Loucy (cell line): Measurements from ENCODE around the gene COP1.

Source experiments
- H2AFZ ChIP-seq: fragments of 200-600 bp; sonication (generic); 2 replicates; pipeline ENCODE4 v1.6.0; 2016; ENCODE audit warnings: antibody characterized with exemption, mild to moderate bottlenecking, low read length, moderate library complexity
- H3F3A ChIP-seq: fragments of 200-600 bp; 2 replicates; pipeline ENCODE4 v1.6.0; 2016; ENCODE audit warnings: antibody characterized with exemption, low read depth, mild to moderate bottlenecking
- H3K27me3 ChIP-seq: fragments of 200-600 bp; sonication (generic); 2 replicates; pipeline ENCODE4 v1.6.1; 2014; ENCODE audit warnings: low read length, mild to moderate bottlenecking; ENCODE audit not compliant: insufficient read depth, poor library complexity, severe bottlenecking
- H3K36me3 ChIP-seq: fragments of 200-600 bp; sonication (generic); 2 replicates; pipeline ENCODE4 v1.6.1; 2016; ENCODE audit warnings: low read length; ENCODE audit not compliant: insufficient read depth
- H3K4me1 ChIP-seq: fragments of 200-600 bp; sonication (generic); 2 replicates; pipeline ENCODE4 v1.5.1; 2014; ENCODE audit warnings: low read length, mild to moderate bottlenecking; ENCODE audit not compliant: insufficient read depth, poor library complexity, severe bottlenecking
- H3K4me2 ChIP-seq: fragments of 200-600 bp; sonication (generic); 2 replicates; pipeline ENCODE4 v1.6.0; 2014; ENCODE audit warnings: antibody characterized with exemption, low read length, low read depth, mild to moderate bottlenecking; ENCODE audit not compliant: poor library complexity, severe bottlenecking
- H3K4me3 ChIP-seq: fragments of 200-600 bp; sonication (generic); 2 replicates; pipeline ENCODE4 v1.5.1; 2014; ENCODE audit warnings: low read length, mild to moderate bottlenecking, mixed read lengths; ENCODE audit not compliant: poor library complexity, severe bottlenecking
- H3K79me2 ChIP-seq: fragments of 200-600 bp; sonication (generic); 2 replicates; pipeline ENCODE4 v1.6.1; 2014; ENCODE audit warnings: low read length; ENCODE audit not compliant: insufficient read depth
- H3K9ac ChIP-seq: fragments of 200-600 bp; sonication (generic); 2 replicates; pipeline ENCODE4 v1.6.0; 2014; ENCODE audit warnings: mild to moderate bottlenecking, low read depth, low read length, moderate library complexity; ENCODE audit not compliant: poor library complexity, severe bottlenecking
- H3K9me2 ChIP-seq: fragments of 200-600 bp; sonication (generic); replicated peaks from 2 replicates; pipeline ENCODE4 v1.6.1; 2016; ENCODE audit warnings: low read depth, low read length, mixed read lengths
- H3K9me3 ChIP-seq: fragments of 200-600 bp; sonication (generic); 2 replicates; pipeline ENCODE4 v1.6.1; 2014; ENCODE audit warnings: mild to moderate bottlenecking, antibody characterized with exemption, low read length, low read depth; ENCODE audit not compliant: insufficient read depth
- H4K20me1 ChIP-seq: fragments of 200-600 bp; sonication (generic); 2 replicates; pipeline ENCODE4 v1.6.0; 2014; ENCODE audit warnings: antibody characterized with exemption, low read length, mild to moderate bottlenecking; ENCODE audit not compliant: insufficient read depth, poor library complexity, severe bottlenecking
- EZH2phosphoT487 ChIP-seq: fragments of 200-600 bp; IDR thresholded peaks from 2 replicates; pipeline ENCODE4 v1.6.1; 2018; ENCODE audit warnings: antibody characterized with exemption, mild to moderate bottlenecking, moderate library complexity, borderline replicate concordance
- TF ChIP-seq, protein P1 (sequence below): fragments of 200-600 bp; sonication (generic); conservative IDR thresholded peaks from 2 replicates; pipeline ENCODE4 v1.5.1; 2014; ENCODE audit warnings: mild to moderate bottlenecking, antibody characterized with exemption, low read length

COP1 gene

DNA sequence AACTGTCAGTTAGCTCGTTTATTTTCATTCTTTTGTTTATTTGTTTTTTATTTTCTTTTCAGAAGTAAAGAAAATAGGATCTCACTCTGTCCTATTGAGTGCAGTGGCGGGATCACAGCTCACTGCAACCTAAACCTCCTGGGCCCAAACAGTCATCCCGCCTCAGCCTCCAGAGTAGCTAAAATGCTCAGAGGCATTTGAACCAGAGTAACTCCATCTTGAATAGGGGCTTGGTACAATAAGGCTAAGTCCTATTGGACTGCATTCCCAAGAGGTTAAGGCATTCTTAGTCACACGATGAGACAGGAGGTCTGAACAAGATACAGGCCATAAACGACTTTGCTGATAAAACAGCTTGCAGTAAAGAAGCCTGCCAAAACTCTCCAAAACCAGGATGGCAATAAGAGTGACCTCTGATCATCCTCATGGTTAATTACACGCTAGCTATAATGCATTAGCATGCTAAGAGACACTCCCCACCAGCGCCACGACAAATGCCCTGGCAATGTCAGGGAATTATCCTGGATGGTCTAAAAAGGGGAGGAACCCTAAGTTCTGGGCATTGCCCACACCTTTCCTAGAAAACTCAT, 13.1 kb upstream of the COP1 start:
- H3K27me3 ChIP-seq, result no peaks in the 10 kb centered on the region
- no peaks in the 10 kb centered on the region for H3K36me3 ChIP-seq
- H3K9ac ChIP-seq, result no peak overlapping the region
- H3F3A ChIP-seq, result no peaks in the 10 kb centered on the region
- H2AFZ ChIP-seq, result no peak overlapping the region
- no peaks in the 10 kb centered on the region for H3K4me1 ChIP-seq
- no peaks in the 10 kb centered on the region for H3K9me3 ChIP-seq
- TF ChIP-seq, protein P1, sequence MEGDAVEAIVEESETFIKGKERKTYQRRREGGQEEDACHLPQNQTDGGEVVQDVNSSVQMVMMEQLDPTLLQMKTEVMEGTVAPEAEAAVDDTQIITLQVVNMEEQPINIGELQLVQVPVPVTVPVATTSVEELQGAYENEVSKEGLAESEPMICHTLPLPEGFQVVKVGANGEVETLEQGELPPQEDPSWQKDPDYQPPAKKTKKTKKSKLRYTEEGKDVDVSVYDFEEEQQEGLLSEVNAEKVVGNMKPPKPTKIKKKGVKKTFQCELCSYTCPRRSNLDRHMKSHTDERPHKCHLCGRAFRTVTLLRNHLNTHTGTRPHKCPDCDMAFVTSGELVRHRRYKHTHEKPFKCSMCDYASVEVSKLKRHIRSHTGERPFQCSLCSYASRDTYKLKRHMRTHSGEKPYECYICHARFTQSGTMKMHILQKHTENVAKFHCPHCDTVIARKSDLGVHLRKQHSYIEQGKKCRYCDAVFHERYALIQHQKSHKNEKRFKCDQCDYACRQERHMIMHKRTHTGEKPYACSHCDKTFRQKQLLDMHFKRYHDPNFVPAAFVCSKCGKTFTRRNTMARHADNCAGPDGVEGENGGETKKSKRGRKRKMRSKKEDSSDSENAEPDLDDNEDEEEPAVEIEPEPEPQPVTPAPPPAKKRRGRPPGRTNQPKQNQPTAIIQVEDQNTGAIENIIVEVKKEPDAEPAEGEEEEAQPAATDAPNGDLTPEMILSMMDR, result no peak
- no peak for TF ChIP-seq EZH2phosphoT487
- H3K79me2 ChIP-seq, result no peaks in the 10 kb centered on the region
- H3K9me2 ChIP-seq, result no peaks in the 10 kb centered on the region
- no peak overlapping the region for H3K4me2 ChIP-seq
- H4K20me1 ChIP-seq, result no peaks in the 10 kb centered on the region
- no peak overlapping the region for H3K4me3 ChIP-seq

DNA sequence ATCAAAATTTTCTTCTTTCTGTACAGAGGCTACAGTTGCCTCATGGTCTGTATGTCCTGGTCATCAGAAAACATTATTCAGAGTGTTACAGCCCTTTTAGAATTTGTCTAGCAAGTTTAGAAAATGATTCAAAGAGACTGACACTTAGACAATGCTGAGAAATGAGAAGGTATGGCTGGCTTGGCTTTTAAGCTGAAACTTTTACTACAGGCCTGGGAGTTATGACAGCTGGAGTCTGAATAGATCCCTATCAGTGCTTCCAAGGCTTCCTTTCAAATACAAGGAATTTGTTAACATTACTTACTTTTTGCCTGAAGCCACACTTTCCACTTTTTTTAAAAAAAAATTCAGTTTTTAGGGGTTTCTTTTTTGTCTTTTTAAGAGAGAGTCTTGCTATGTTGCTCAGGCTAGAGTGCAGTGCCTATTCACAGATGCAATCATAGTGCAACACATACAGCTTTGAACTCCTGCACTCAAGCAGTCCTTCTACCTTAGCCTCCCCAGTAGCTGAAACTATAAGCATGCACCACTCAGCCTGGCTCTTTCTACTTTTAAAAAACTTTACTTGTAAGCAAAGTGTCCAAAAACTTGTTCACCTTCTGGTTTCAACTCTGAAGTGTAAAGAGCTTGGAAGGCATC, 10.5 kb upstream of the COP1 start:
- Histone ChIP-seq H3K9ac (no peak overlapping the region), H3K4me1 (no peaks in the 10 kb centered on the region), H4K20me1 (no peaks in the 10 kb centered on the region), H3K9me2 (no peaks in the 10 kb centered on the region), H2AFZ (no peak overlapping the region), H3K79me2 (no peaks in the 10 kb centered on the region), H3K36me3 (no peaks in the 10 kb centered on the region), H3K4me2 (no peak overlapping the region), H3K4me3 (no peak overlapping the region), H3F3A (no peaks in the 10 kb centered on the region), H3K9me3 (no peaks in the 10 kb centered on the region), H3K27me3 (no peaks in the 10 kb centered on the region)
- no peak for TF ChIP-seq EZH2phosphoT487
- TF ChIP-seq, protein P1, result no peak

DNA sequence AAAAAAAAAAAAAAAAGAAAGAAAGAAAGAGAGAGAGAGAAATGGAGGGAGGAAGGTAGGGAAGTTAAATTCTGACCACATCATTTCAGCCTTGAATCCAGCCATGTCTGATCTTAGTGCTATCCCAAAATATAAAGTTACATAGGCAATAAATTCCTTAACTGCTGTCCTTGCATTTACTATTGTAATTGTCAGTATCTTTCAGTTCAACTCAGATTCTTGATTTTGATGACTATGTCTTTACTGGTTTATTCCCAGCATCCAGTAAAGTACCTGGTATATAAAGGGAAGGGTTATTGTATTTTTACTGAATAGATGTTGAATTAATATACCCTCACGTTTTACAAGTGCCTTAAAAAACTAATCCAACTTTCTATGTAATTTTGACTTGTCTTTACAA, 8.9 kb upstream of the COP1 start:
- H3K4me2 ChIP-seq, result no peak overlapping the region
- no peaks in the 10 kb centered on the region for H3F3A ChIP-seq
- H3K36me3 ChIP-seq, result no peaks in the 10 kb centered on the region
- no peak overlapping the region for H3K4me3 ChIP-seq
- H3K79me2 ChIP-seq, result no peaks in the 10 kb centered on the region
- no peaks in the 10 kb centered on the region for H3K9me3 ChIP-seq
- TF ChIP-seq, protein P1, result no peak
- no peak for TF ChIP-seq EZH2phosphoT487
- no peaks in the 10 kb centered on the region for H3K4me1 ChIP-seq
- H4K20me1 ChIP-seq, result no peaks in the 10 kb centered on the region
- H3K9me2 ChIP-seq, result no peaks in the 10 kb centered on the region
- H3K9ac ChIP-seq, result no peak overlapping the region
- H2AFZ ChIP-seq, result no peak overlapping the region
- no peaks in the 10 kb centered on the region for H3K27me3 ChIP-seq
